ENCODE data around the gene KCTD1.

The KCTD1 gene

DNA sequence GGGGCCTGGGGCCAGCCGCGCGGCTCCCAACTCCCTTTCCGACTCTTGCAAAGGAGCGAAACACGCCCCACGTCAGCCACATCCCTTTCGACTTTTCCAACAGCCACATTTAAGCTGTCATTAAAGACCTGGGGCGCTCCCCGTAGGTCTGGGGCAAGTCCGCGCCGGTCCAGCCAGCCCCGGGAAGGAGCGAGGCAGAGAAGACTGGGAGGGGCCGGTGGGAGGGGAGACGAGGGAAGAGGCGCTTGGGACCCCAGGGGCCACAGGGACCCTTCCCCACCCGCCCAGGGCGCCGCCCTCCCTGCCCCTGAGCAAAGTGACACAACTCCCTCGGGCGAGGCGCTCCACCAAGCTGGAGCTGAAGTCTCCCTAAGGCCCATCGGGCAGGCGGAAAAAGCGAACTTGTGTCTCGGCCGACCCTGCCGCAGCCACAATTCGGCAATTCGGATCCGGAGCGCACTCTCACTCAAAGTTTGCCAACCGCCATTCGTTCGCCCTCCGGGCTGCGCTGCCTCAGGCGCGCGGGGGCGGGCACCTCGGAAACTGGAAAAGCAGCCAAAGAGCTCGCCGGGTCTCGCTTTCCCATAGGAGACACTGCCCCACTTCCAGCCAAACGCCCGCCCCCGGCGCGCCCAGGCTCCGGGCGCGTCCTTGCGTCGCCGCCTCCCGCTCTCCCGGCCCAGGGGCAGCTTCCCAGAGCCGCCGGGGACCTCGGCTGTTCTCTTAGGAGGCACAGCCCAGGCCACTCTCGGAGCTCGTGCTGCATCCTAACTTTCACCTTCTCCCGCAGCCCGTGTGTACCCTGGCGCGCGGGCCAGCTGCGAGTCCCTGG lies 1.1 kb upstream of the KCTD1 start:
- peak; percentile 65 for DNase-seq

DNA sequence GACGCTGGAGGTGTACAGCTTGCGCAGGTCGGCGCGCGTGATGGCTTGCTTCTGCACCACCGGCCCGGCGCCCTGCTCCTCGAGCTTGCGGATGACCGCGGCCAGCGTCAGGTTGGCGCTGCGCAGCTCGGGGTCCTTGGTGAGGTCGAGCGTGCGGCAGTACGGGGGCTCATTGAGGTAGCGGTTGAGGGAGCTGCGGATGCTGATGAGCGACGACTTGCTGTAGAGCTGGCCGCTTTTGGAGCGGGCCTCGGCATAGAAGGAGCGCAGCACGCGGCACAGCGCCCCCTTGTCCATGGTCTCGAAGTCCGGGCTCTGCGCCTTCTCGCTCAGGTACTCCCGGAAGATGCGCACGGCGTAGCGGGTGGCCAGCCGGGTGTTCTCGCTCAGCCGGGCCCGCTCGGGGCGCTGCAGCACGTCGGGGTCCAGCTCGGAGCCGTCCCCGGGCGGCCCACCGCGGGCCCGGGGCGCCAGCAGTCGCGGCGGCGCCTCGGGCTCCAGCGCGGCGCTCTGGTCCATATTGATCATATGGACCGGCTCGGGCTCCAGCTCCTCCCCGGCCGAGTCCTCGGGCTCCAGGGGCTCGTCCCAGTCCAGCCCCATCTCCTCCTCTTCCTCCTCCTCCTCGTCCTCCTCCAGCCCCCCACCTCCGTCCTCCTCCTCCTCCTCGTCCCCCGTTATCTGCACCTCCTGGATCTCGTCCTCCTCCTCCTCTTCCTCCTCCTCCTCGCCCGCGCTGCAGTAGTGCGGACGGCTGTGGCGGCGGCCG lies 523 bp downstream of the KCTD1 start:
- DNase-seq: peak; percentile 47

DNA sequence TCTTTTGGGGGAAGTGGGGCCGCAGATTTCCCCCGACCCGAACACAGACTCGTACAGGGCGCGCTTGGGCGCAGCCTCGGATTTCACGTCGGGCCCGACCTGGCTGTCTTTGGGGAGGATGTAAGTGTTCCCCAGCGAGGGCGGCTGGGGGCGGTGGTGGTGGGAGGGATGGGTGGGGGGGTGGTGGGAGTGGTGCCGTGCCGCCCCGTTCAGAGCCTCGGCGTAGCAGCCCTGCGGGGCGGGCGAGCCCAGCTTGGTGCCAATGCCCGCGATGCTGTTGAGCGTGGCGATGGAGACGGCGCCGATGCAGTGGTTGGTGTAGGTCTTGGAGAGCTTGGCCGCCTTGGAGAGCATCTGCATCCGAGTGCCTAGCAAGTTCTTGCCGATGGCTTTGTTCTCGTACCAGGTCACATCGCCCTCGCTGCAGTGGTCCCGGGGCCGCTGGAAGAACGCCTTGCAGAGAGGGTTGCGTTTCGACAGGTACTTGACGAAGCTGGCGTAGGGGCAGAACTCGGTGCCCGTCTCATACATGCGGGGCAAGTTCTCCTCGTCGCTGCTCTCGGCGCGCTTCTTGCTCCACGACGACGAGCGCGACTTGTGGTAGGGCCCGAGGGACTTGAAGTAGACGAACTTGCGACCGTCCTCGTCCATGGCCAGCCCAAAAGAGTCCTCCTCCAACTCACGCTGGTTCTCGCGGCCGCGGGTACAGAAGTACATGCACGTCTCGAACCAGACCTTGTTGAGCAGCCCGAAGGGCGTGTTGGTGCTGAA lies 1.3 kb downstream of the KCTD1 start:
- no peak for DNase-seq

DNA sequence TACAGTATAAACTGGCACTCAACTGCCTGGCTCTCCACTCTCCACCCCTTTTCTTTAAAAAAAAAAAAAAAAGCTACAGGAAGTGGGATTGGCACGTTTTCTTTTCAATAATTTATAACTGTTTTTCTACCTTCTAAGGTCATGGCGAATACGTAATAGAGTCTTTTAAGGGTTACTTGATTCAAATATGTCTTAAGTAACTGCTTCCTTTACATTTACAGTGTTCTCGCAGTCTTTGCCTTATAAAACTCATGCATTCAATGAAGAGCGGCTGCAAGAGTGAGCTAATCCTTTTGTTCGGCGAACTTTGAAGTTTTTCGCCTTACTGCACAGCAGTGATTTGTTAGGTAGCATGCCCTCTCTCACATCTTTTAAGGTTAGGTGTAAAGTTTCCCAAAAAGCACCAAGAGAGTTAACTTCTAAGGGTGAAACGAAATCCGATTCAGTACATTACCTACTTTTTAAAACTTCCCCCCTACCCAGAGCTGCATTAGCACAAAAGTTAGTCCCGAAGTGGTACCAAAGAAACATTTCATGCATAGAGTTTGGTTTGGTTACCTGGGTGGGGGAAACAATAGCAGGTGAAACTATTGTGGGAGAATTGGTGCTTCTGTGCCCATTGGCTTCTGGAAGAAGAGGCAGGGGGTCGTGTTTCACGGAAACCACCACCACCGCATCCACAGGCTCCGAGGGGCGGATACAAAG lies 2.0 kb downstream of the KCTD1 start:
- DNase-seq: no peak

DNA sequence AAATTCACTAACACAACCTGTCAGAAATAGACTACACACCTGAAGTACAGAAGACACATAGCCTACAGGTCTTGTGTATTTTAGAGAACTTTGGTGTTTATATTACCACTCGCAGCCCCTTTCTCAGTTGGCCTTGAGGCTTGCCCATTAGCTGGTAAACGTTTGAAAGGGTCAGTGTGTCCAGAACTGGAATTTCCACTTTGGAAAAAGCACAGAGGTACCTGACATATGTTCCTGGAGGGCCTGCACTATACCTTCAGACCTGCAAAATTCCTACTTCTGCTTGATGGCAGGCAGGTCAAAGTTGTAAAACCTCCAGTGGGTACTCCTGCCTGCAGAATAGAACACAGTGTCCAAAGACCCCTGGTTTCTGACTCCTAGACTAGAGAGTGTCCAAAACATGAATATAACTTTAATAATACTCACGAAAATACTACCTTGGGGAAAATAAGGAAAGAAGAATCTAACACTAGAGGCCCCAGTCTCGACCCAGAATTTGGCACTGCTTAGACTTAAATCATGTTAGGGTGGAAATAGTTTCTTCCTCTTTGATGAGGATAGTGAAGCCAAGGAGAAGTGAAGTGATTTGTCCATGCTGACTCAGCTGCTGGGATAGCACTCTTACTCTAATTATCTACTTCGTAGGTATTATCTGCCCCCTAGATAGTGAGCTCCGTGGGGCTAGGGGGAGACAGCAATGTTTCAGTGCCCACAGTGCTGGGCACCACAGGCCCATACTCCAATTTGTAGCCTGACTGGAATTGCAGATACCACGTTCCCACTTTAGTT lies 2.8 kb downstream of the KCTD1 start:
- DNase-seq: no peak

DNA sequence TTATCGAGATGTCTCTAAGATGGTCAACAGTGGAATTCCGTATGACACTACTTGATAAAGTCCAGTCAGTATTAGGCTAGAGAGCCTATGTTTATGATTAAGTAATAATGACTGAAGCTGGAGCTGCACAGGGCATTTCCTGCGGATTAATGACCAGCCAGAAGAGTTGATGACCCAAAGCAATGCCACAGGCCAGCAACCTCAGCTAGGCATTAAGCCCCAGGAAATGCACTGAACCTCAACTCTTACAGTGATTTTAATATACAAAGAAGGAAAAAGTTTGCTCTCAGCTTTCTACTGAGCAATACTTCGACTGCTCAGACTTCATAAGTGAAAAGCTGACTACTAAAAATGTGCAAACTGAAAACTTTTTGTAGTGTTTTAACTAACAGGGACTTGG lies 3.9 kb downstream of the KCTD1 start:
- DNase-seq: no peak

DNA sequence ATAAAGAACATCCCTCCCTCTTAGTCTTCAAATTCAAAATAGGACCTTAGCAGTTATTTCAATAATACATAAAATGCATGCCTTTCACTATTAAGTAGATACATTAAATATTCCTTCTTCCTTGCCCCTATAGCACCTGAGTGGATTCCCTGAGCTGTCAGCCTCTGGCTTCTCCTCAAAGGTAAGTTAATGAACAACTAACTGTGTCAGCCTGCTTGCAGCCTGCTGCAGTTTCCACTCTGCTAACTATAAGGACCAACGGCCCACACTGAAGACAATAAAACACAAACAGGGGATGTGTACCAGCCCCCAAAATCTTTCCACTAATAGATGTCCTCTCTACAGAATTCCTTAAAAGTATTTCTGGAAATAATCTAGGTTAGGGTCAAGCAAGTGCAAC lies 5.0 kb downstream of the KCTD1 start:
- no peak for DNase-seq

DNA sequence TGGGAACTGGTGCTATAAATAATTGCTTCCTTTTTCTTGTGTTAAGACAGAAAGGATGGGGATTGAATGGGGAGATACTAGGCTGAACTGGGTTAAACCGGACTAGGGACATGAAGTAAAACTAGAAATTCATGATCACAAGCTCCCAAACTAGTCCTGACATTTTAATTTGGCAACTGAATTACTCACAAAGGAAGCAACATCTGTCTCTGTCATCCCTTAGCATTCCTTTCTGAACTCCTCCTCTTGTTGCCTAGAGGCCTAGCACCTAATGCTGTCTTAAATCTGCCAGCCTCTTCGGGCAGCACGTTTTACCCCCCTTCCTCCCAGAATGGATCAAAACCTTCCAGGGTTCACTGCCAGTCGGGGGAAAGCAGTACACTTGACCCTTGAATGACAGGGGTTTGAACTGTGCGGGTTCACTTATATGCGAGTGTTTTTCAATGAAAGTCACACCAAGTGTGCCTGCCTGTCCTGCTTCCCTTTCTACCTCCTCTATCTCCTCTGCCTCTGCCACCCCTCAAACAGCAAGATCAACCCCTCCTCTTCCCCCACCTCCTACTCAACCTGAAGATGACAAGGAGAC lies 8.2 kb downstream of the KCTD1 start:
- no peak for DNase-seq

DNA sequence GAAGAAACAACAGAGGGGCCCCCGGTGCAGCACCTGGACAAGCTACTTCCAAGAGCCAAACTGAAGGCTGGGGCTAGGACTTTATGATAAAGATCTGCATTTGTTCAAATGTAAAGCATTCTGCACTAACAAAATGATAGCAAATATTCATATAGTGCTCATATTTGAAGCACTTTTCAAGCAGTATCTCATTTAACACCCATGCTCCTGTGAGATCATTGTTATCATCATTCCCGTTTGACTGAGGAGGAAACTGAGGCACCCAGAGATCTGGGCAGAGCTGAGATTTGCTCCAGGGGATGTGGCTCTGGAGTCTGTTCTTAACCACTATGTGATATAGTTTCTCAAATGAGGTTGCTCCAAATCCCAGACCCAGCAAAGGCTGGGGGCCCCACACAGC lies 9.8 kb downstream of the KCTD1 start:
- no peak for DNase-seq

DNA sequence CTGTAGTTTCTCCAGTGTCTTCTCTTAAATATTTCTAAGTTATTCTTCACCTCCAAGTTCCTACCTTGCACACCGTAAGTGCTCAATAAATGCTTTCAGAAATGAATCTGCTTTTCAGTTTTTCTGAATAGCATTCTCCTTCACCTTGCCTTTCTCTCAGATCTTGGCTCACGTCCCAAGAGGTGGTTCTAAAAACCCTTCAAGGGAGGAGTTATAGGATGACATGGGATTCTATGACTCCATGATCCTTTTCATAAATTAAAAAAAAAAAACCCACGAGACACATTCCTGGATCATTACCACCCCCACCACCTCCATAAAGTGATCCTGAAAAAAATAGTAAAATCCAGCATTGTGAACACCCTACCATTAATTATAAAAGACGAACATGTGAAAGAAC lies 11.7 kb downstream of the KCTD1 start:
- DNase-seq: no peak

DNA sequence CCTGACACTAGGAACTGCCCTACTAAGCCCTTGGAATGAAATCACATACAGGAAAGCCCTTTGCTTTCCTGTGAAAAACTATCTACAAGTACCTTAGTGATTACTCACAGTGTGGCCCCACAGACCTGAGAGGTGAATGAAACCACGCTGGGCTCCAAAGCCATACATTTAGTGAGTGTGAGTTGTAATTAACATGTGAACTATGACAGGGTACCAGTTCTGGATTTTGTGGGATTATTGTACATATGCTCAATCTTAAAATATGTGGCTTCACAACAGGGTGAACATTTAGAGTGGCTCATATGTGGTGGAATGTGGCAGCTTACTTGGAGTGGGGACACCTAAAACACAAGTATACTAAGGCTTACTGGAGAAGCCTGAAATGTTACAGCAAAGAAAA lies 12.3 kb downstream of the KCTD1 start:
- DNase-seq: no peak

DNA sequence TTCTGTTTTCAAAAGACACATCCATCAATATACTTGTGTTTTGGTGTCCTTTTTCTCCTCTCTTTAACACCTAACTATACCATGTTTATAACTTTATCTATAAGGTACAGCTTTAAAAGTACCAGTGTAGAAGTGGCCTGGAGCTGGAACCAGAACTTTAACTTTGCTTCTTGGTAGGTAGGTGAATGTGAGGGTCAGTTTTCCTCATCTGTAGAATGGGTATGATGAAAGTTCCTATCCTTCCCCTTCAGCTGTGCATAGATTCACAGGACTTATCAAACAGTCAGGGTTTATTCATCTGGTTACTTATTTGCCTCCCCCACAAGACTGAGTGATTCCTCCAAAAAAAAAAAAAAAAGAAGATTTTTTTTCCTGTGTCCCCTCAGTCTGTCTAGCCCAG lies 12.7 kb downstream of the KCTD1 start:
- no peak for DNase-seq

DNA sequence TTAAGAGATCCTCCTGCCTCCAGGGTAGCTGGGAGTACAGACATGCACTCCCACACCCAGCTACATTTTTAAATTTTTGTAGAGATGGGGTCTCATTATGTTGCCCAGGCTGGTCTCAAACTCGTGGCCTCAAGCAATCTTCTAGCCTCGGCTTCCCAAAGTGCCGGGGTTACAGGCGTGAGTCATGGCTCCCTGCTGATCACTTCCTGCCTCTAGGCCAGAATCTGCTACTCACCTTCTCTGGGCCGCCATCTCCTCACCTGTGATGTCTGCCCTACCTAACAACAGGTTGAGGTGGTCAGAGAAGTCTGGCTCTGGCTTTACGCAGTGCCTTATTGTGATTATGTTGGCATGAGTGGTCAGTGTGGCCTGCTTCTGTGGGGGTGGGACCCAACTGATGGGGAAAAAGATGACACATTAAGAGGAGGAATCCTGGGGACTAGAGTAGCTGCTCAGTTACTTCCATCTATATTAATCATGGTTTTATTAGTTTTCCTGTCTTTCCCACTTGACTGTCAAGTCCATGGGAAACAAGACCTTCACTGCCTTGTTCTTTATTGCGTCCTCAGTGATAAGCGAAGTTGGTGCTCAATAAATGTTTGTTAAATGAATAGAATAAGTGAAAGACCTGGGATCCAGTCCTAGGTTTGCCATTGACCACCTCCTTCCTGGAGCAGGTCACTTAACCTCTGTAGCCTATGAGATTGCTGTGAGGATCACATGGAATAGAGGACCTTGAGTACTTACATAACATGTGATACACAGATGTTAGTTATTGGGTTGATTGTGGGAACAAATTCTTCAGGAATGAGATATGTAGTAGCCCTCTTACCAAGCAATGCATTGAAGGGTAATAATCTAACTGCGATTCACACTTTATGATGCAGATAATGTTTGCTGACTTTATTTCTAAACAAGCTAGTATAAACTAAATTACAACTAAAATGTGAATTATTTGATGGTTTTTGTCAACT lies 15.7 kb downstream of the KCTD1 start:
- no peak for DNase-seq

DNA sequence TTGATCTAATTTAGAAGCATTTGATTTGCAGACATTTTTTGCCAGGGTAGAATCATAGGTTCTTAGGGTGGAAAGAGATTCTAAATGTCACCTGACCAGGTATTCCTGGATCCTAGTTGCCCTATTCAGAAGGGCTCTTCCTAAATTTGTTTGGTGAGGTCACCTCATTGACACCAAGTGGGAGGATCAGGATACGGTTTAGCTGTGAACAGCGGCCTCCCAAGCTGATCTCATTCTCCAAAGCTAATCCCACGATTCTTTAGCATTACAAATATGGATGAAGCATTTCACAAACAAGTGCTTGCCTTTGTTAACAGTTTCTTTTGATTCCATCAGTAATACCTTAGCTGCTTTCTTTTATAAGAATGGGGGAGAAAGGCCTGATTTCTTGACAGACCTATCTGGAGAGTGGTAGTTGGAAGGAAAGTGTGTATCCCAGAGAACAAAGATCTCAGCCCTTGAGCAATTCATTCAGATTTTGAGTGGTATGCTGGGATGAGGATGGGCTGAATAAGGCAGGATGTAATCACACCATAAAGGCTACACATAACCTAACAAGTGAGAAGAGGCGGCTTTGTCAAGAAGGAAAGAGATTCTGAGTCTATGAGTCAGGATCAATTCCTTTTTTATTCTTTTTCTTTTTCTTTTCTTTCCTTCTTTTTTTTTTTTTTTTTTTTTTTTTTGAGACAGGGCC lies 16.6 kb downstream of the KCTD1 start:
- no peak for DNase-seq

DNA sequence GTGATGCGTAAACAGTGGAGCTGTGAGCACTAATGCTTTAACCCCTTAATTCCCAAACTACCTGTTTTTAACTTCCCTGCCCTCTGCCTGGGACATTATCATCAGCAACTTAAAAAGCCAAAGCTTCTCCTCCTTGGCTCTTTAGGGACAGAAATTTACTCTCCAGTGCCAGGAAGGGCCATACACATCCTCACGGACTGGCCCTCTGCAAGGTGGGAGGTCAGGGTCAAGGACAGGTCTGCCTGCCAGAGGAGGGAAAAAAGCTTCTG lies 21.5 kb downstream of the KCTD1 start:
- no peak for DNase-seq

DNA sequence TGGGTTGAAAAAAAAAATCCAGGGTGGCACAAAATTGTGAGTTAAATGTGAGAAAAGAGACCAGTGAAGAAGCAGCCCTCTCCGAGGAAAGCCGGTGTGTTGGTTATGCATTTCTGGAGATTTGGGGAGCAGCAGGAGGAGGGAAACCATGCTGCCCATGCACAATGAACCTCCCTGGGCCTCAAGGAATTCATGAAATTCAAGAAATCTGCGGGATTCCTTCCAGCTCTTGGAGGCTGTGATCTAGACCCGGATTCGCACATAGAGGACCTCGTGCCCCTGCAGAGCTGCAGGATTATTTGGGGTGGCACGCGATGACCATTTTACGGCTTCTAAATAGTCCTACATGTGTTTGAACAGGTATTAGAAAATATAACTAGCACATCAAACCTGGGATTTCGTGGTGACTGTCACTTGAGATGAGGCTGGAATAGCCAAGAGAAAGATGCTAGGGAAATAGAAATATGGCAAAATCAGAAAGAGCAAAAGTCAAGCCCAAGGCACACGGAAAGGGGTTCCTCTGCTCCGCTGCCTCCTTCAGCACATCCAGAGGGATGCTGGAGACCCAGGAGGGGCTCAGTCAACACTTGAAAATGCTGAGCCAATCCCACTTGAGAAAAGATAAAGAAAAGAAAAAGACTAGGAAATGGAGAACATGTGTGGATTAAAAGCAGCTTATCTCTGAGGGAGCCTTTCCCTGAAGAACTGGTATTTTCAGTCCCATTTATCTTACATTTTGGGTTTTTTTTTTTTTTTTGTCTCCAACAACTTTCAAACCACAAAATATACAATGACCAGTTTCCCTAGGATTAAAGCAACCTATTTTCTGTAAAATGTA lies 22.0 kb downstream of the KCTD1 start:
- no peak for DNase-seq

DNA sequence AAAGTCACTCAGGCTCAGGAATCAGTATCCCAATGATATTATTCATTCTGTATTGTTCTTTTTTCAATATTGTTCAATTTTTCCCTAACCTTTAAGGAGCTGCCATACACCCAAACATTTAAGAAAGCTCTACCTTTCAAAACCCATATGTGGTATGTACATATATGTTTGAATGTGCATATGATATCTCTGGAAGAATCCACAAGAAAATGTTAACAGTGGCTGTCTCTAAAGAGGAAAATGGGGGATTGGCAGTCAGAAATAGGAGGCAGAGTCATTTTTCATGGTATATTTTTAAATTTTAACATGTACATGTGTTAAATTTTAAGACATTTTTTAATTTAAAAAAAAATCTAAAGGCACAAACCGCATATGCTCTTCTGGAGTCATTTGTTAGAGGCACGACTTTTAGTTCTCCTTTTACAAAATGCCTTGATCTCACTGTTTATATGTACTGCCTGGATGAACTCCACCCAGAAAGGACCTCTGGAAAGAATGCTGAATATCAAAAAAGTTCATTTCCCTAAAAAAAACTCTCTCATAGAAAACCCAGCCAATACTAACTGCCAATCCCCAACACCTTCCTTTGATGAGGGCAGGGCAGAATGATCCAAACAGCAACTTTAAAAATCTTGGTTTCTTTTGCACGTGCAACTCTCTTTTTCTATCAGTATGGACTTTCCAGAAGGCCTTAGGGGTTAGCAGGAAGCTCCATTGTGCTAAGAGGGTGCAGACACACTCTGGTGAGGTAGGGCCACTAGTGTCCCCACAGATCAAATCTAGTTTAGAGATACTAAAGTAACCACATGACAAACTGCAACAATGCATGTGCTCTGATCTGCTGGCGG lies 23.6 kb downstream of the KCTD1 start:
- no peak for DNase-seq

DNA sequence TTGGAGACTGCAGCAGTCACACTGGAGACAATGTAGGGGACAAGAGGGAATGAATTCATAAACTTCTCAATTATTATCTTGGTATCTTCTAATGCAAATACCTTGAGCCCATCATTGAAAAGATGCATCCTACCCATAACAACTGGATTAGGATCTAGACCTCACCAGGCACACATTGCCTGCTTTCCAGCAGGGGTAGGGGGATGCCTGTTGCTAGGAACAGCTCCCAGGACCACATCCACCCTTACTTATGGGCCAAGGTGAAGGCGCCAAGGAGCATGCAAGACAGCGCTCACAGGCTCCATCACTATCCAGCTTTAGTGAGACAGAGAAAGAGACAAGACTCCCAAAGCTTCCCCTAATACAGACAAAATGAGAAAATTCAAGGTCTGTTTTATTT lies 24.4 kb downstream of the KCTD1 start:
- DNase-seq: no peak
